ENCODE data around the gene ALKBH8.
"Not testable (repeated sequence)": the region's sequence is repeated elsewhere in the genome, so short reads cannot be mapped to it uniquely, and the experiment has no call there.

ALKBH8 gene

GRCh38 chr11:107577346-107577711 lies 11.8 kb upstream of the ALKBH8 start:
- TF ChIP-seq, protein P1, sequence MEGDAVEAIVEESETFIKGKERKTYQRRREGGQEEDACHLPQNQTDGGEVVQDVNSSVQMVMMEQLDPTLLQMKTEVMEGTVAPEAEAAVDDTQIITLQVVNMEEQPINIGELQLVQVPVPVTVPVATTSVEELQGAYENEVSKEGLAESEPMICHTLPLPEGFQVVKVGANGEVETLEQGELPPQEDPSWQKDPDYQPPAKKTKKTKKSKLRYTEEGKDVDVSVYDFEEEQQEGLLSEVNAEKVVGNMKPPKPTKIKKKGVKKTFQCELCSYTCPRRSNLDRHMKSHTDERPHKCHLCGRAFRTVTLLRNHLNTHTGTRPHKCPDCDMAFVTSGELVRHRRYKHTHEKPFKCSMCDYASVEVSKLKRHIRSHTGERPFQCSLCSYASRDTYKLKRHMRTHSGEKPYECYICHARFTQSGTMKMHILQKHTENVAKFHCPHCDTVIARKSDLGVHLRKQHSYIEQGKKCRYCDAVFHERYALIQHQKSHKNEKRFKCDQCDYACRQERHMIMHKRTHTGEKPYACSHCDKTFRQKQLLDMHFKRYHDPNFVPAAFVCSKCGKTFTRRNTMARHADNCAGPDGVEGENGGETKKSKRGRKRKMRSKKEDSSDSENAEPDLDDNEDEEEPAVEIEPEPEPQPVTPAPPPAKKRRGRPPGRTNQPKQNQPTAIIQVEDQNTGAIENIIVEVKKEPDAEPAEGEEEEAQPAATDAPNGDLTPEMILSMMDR (IDR thresholded peaks at IDR 0.05; ENCODE audit: control insufficient read depth, insufficient read depth, low read depth, low read length, missing control alignments): no peak
- no peak for DNase-seq (ENCODE audit: low read depth)
- H3K4me3 ChIP-seq (ENCODE audit: control insufficient read depth, low read depth, low read length): no peak overlapping the region

DNA sequence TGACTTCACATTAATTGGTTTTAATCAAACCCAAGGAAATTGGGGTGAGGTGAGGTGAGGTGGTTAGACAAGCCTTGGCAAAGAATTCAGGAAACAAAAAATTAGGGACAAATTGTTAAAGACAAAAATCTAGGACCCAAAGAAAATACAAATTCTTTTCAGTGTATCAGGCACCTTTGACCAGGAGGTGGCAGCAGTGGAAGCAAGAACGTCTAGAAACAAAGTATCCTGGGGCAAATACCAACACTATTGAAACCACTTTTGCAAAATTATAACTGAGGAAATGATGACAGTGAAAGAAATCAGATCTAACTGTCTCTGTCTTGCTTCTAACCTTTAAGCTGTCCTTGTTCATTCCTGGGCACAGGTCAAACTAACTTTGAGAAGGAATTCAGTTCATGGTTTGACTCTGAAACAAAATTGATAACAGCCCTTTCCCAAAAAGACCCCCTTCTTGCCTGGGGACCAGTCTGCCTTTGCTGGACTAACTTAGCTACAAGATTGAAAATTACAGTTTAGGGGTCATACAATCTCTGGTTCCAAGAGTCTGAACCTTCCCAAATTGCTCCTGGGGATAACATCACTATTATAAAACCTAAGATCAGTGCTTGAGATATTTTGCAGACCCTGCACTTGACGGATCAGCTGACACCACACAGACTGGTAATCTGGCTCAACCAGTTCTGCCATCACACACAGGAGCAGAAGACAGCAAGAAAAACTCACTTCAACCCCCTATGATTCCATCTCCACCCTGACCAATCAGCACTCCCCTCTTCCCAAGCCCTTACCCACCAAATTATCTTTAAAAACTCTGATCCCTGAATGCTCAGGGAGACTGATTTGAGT lies 11.2 kb upstream of the ALKBH8 start:
- TF ChIP-seq, protein P1 (IDR thresholded peaks at IDR 0.05; ENCODE audit: control insufficient read depth, insufficient read depth, low read depth, low read length, missing control alignments): peak; percentile 73
- not testable (repeated sequence) for DNase-seq (ENCODE audit: low read depth)

DNA sequence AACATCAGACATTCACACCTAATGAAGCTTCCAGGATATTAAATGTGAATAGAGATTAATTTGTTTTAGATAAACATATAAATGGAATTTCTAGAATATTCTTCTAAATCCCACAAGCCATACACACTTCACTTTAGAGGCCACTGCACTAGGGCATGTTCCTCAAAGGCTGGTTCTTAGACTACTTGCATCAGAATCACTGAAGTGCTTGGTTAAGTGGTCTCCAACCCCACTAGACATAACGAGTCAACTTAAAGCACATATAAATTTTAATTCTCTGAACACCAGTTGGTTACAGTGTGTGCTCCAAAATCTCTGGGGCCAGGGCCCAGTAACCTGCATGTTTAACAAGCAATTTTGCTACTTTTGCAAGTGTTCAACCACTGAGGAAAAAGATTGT lies 7.9 kb upstream of the ALKBH8 start:
- DNase-seq (ENCODE audit: low read depth): no peak
- no peak overlapping the region for H3K4me3 ChIP-seq (ENCODE audit: control insufficient read depth, low read depth, low read length)
- TF ChIP-seq, protein P1 (IDR thresholded peaks at IDR 0.05; ENCODE audit: control insufficient read depth, insufficient read depth, low read depth, low read length, missing control alignments): no peak

More for the DNA sequence above, 11.2 kb upstream of the ALKBH8 start:
- not testable (repeated sequence) for H3K4me3 ChIP-seq (ENCODE audit: control insufficient read depth, low read depth, low read length)

- no peak for DNase-seq (ENCODE audit: low read depth)
- TF ChIP-seq, protein P1 (IDR thresholded peaks at IDR 0.05; ENCODE audit: control insufficient read depth, insufficient read depth, low read depth, low read length, missing control alignments): no peak
- H3K4me3 ChIP-seq (ENCODE audit: control insufficient read depth, low read depth, low read length): no peak overlapping the region
These were observed 4.5 kb upstream of the ALKBH8 start for GRCh38 chr11:107570015-107570414.

DNA sequence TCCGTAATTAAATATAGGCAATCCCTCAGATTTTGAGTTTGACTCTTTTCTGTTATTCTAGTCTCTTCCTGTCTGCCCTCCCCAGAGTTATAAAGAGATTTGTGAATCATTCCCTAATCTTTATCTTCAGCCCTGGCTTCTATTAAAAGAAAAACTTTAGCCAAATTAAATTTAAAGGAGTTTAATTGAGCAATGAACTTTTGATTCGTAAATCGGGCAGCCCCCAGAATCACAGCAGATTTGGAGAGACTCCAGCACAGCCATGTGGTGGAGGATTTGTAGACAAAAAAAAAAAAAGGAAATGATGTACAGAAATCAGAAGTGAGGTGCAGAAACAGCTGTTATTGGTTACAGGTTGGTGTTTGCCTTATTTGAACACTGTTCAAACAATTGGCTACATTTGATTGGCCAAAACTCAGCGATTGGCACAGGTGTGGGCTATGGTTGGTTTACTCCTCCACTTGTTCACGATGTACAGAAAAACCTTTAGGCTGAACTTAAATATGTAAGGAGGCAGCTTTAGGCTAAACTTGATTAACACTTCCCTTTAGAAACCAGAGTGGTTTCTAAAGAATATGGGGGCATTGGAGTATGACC lies 2.3 kb upstream of the ALKBH8 start:
- DNase-seq (ENCODE audit: low read depth): no peak
- no peak overlapping the region for H3K4me3 ChIP-seq (ENCODE audit: control insufficient read depth, low read depth, low read length)
- TF ChIP-seq, protein P1 (IDR thresholded peaks at IDR 0.05; ENCODE audit: control insufficient read depth, insufficient read depth, low read depth, low read length, missing control alignments): no peak

DNA sequence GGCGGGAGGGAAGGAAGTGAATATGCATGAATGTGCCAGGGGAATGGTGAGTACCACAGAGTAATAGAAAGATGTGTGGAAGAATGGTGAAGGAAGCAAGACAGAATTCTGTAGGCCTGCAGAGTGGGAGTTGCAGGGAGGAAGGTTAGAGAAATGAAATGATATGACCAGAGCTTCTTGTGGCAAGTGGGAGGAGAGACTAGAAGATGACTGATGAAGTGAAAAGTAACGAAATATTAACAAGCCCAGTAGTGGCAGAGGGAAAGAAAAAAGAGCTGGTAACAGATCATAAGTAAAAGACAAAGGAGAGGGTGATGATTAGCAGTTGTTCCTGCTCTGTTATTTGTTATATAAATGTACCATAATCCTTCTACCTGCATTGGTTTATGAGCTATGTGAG lies 1.0 kb upstream of the ALKBH8 start:
- TF ChIP-seq, protein P1 (IDR thresholded peaks at IDR 0.05; ENCODE audit: control insufficient read depth, insufficient read depth, low read depth, low read length, missing control alignments): no peak
- no peak overlapping the region for H3K4me3 ChIP-seq (ENCODE audit: control insufficient read depth, low read depth, low read length)
- no peak for DNase-seq (ENCODE audit: low read depth)

GRCh38 chr11:107565955-107566501 lies 493 bp upstream of the ALKBH8 start:
- H3K4me3 ChIP-seq (ENCODE audit: control insufficient read depth, low read depth, low read length): peak overlapping the region; percentile 68
- not testable (repeated sequence) for DNase-seq (ENCODE audit: low read depth)
